Stimulated activated CD8-positive, alpha-beta memory T cell treated with anti-CD3 and anti-CD28 coated beads, Interleukin-4, amount 100 ng/mL, for 4 hours (primary cell): ENCODE results near the gene COL6A2.
"Not testable (repeated sequence)": the region's sequence is repeated elsewhere in the genome, so short reads cannot be mapped to it uniquely, and the experiment has no call there.

Experiments
- DNase-seq, 2 donors: peaks; one replicate each; pipeline ENCODE4 v3.0.0-alpha.2; 2020; ENCODE audit warnings: low read depth in 2 of 2, low spot score in 1 of 2

Gene COL6A2

GRCh38 chr21:46170436-46171193 lies 72.7 kb downstream of the COL6A2 start:
- DNase-seq: not testable (repeated sequence)

GRCh38 chr21:46171585-46171984 lies 73.7 kb downstream of the COL6A2 start:
- no peak for DNase-seq

- DNase-seq: no peak
These were observed 74.3 kb downstream of the COL6A2 start for GRCh38 chr21:46171996-46172862.

DNA sequence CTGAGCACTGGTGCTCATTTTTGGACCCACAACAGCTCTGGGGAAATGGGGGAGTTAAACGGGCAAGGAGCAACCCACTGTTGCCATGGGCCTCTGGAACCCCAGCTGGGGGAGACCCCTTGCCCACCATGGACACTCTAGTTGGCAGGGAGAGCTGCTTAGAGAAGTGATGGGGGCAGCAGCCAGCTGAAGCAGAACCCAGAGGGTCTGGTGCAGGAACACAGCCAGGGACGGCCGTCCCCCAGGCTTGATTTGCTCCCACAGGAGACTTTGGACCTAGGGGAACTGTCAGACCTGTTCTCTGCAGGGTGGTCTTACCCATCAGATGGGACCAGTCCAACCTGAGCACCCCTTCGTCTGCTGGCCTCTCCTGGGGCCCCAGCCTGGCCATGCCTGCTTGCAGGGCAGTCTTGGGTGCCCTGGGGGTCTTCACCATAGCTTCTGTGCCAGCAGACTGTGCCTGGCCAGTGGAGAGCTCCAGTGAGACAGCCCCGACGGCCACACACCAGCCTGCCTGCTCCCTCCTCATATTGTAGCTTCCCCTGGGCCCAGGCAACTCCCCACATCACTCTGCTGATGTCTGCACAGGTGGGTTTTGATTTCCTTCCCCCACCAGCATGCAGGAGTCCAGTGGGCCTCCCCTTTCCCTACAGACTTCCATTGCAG lies 75.1 kb downstream of the COL6A2 start:
- DNase-seq: no peak

- DNase-seq: no peak
These were observed 75.7 kb downstream of the COL6A2 start for GRCh38 chr21:46173573-46173972.

DNA sequence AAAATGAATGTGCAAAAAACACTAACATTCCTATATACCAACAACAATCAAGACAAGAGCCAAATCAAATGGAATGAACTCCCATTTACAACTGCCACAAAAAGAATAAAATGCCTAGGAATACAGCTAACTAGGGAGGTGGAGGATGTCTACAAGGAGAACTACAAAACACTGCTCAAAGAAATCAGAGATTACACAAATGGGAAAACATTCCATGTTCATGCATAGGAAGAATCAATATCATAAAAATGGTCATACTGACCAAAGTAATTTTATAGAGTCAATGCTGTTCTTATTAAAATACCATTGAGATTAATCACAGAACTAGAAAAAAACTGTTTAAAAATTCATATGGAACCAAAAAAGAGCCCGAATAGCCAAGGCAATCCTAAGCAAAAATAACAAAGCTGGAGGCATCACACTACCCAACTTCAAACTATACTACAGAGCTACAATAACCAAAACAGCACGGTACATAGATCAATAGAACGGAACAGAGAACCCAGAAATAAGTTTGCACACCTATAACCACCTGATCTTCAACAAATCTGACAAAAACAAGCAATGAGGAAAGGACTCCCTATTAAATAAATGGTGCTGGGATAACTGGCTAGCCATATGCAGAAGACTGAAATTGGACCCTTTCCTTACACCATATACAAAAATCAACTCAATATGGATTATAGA lies 78.7 kb downstream of the COL6A2 start:
- not testable (repeated sequence) for DNase-seq

GRCh38 chr21:46178961-46179360 lies 81.0 kb downstream of the COL6A2 start:
- no peak for DNase-seq
